ENCODE results near the gene FAHD2A.

Gene FAHD2A

GRCh38 chr2:95383635-95384027 is 18.9 kb upstream of the FAHD2A start:
- Histone ChIP-seq H3K27me3 (ENCODE audit: insufficient read depth, low read length) (no peaks in the 10 kb centered on the region), H3K79me2 (ENCODE audit: insufficient read depth, low read length) (no peaks in the 10 kb centered on the region), H3K4me3 (ENCODE audit: low read depth, low read length, poor library complexity, severe bottlenecking) (no peak overlapping the region), H3K9me2 (ENCODE audit: low read depth, low read length) (no peaks in the 10 kb centered on the region), H3K9me3 (ENCODE audit: low read length) (no peaks in the 10 kb centered on the region), H3K9ac (ENCODE audit: low read length) (no peak overlapping the region), H3K27ac (ENCODE audit: low read depth, low read length, poor library complexity, severe bottlenecking) (no peak overlapping the region), H4K20me1 (ENCODE audit: insufficient read depth, low read length) (no peaks in the 10 kb centered on the region), H3K4me2 (ENCODE audit: low read length) (no peak overlapping the region), H3K4me1 (ENCODE audit: insufficient read depth, low read length, severe bottlenecking) (no peaks in the 10 kb centered on the region), H3K36me3 (ENCODE audit: insufficient read depth, low read length) (no peaks in the 10 kb centered on the region), H2AFZ (ENCODE audit: low read length) (no peak overlapping the region), H3F3A (ENCODE audit: insufficient read depth, low read length) (no peaks in the 10 kb centered on the region)
- TF ChIP-seq EZH2 (IDR thresholded peaks at IDR 0.05; ENCODE audit: borderline replicate concordance, low read length) (no peak), CTCF (IDR thresholded peaks at IDR 0.05; ENCODE audit: low read length) (no peak)

- no peak for TF ChIP-seq EZH2 (IDR thresholded peaks at IDR 0.05; ENCODE audit: borderline replicate concordance, low read length)
- no peak for TF ChIP-seq CTCF (IDR thresholded peaks at IDR 0.05; ENCODE audit: low read length)
- Histone ChIP-seq H4K20me1 (ENCODE audit: insufficient read depth, low read length) (no peaks in the 10 kb centered on the region), H3K9ac (ENCODE audit: low read length) (no peak overlapping the region), H3K9me3 (ENCODE audit: low read length) (no peaks in the 10 kb centered on the region), H3K4me3 (ENCODE audit: low read depth, low read length, poor library complexity, severe bottlenecking) (no peak overlapping the region), H3K27ac (ENCODE audit: low read depth, low read length, poor library complexity, severe bottlenecking) (no peak overlapping the region), H3K79me2 (ENCODE audit: insufficient read depth, low read length) (no peaks in the 10 kb centered on the region), H3K36me3 (ENCODE audit: insufficient read depth, low read length) (no peaks in the 10 kb centered on the region), H2AFZ (ENCODE audit: low read length) (no peak overlapping the region), H3K4me2 (ENCODE audit: low read length) (no peak overlapping the region), H3F3A (ENCODE audit: insufficient read depth, low read length) (no peaks in the 10 kb centered on the region), H3K4me1 (ENCODE audit: insufficient read depth, low read length, severe bottlenecking) (no peaks in the 10 kb centered on the region), H3K9me2 (ENCODE audit: low read depth, low read length) (no peaks in the 10 kb centered on the region), H3K27me3 (ENCODE audit: insufficient read depth, low read length) (no peaks in the 10 kb centered on the region)
Observed at GRCh38 chr2:95384854-95385569, 17.5 kb upstream of the FAHD2A start.

DNA sequence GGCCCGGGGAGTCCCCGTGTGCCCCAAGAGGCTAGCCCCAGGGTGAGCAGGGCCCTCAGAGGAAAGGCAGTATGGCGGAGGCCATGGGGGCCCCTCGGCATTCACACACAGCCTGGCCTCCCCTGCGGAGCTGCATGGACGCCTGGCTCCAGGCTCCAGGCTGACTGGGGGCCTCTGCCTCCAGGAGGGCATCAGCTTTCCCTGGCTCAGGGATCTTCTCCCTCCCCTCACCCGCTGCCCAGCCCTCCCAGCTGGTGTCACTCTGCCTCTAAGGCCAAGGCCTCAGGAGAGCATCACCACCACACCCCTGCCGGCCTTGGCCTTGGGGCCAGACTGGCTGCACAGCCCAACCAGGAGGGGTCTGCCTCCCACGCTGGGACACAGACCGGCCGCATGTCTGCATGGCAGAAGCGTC is 16.9 kb upstream of the FAHD2A start:
- no peak overlapping the region for H3K27ac ChIP-seq (ENCODE audit: low read depth, low read length, poor library complexity, severe bottlenecking)
- no peaks in the 10 kb centered on the region for H3K9me3 ChIP-seq (ENCODE audit: low read length)
- no peak overlapping the region for H3K9ac ChIP-seq (ENCODE audit: low read length)
- no peaks in the 10 kb centered on the region for H3K36me3 ChIP-seq (ENCODE audit: insufficient read depth, low read length)
- H3K9me2 ChIP-seq (ENCODE audit: low read depth, low read length): no peaks in the 10 kb centered on the region
- H3F3A ChIP-seq (ENCODE audit: insufficient read depth, low read length): no peaks in the 10 kb centered on the region
- H3K4me1 ChIP-seq (ENCODE audit: insufficient read depth, low read length, severe bottlenecking): no peaks in the 10 kb centered on the region
- H4K20me1 ChIP-seq (ENCODE audit: insufficient read depth, low read length): no peaks in the 10 kb centered on the region
- H3K27me3 ChIP-seq (ENCODE audit: insufficient read depth, low read length): no peaks in the 10 kb centered on the region
- H3K4me3 ChIP-seq (ENCODE audit: low read depth, low read length, poor library complexity, severe bottlenecking): no peak overlapping the region
- no peak overlapping the region for H3K4me2 ChIP-seq (ENCODE audit: low read length)
- no peak for TF ChIP-seq CTCF (IDR thresholded peaks at IDR 0.05; ENCODE audit: low read length)
- TF ChIP-seq EZH2 (IDR thresholded peaks at IDR 0.05; ENCODE audit: borderline replicate concordance, low read length): no peak
- no peak overlapping the region for H2AFZ ChIP-seq (ENCODE audit: low read length)
- H3K79me2 ChIP-seq (ENCODE audit: insufficient read depth, low read length): no peaks in the 10 kb centered on the region
